K562 (cell line): ENCODE data around the gene SHC1. TPM values are rescaled to one million over a fixed set of nuclear protein-coding genes. Genes with fewer than 3 reads are reported as not detected.

Experiments
- CREBBP ChIP-seq: IDR thresholded peaks from one replicate; pipeline ENCODE4 v1.6.1; 2012; ENCODE audit warnings: low read depth, mild to moderate bottlenecking, control low read depth, inconsistent platforms, low read length
- E2F4 ChIP-seq: sonication (generic); formaldehyde crosslinking; IDR thresholded peaks from 2 replicates; pipeline ENCODE4 v1.8.0; 2022; ENCODE audit warnings: mild to moderate bottlenecking, low read depth, missing genetic modification reagents
- ERF ChIP-seq: fragments of 450-650 bp; formaldehyde crosslinking; IDR thresholded peaks from 2 replicates; pipeline ENCODE4 v1.4.0; 2020; ENCODE audit warnings: mild to moderate bottlenecking, mixed read lengths
- FOXK2 ChIP-seq, 2 experiments: fragments of 450-650 bp; IDR thresholded peaks in 1 of 2; conservative IDR thresholded peaks in 1 of 2; 2 replicates each; pipeline ENCODE4 v1.6.1; 2016; ENCODE audit warnings: low read depth in 2 of 2, mild to moderate bottlenecking in 1 of 2
- GTF2E2 ChIP-seq: fragments of 200-800 bp; sonication (Bioruptor generic); IDR thresholded peaks from 2 replicates; pipeline ENCODE4 v1.6.1; 2016; ENCODE audit warnings: missing genetic modification characterization, missing compliant biosample characterization
- HDAC1 ChIP-seq, 2 experiments: fragments of 450-650 bp; IDR thresholded peaks; 2 replicates each; pipeline ENCODE4 v1.6.1; 2016 to 2017; ENCODE audit warnings: inconsistent platforms in 1 of 2, mild to moderate bottlenecking in 1 of 2, moderate library complexity in 1 of 2
- KAT7 ChIP-seq: sonication (generic); formaldehyde crosslinking; IDR thresholded peaks from 2 replicates; pipeline ENCODE4 v1.8.0; 2022; ENCODE audit warnings: missing genetic modification reagents, mild to moderate bottlenecking, borderline replicate concordance
- MIER1 ChIP-seq: fragments of 450-650 bp; IDR thresholded peaks from 2 replicates; pipeline ENCODE4 v1.6.1; 2016; ENCODE audit warnings: antibody characterized with exemption, mild to moderate bottlenecking, low read depth
- MTA3 ChIP-seq: fragments of 450-650 bp; formaldehyde crosslinking; IDR thresholded peaks from 2 replicates; pipeline ENCODE4 v1.6.1; 2017; ENCODE audit warnings: mild to moderate bottlenecking, borderline replicate concordance
- MYNN ChIP-seq, 2 experiments: sonication (generic); formaldehyde crosslinking in 1 of 2; IDR thresholded peaks; 2 replicates each; pipeline versions ENCODE4 v1.5.0 to v1.6.1; 2016 to 2020; ENCODE audit warnings: antibody characterized with exemption in 1 of 2, missing genetic modification reagents in 1 of 2
- NONO ChIP-seq, 2 experiments: fragments of 200-400 bp in 1 of 2; fragments of 450-650 bp in 1 of 2; formaldehyde crosslinking in 1 of 2; IDR thresholded peaks; 2 replicates each; pipeline ENCODE4 v1.6.1; 2017; ENCODE audit warnings: low read depth in 2 of 2, mild to moderate bottlenecking in 2 of 2, moderate library complexity in 2 of 2, low read length in 1 of 2
- PBX2 ChIP-seq, 2 experiments: IDR thresholded peaks in 1 of 2; conservative IDR thresholded peaks in 1 of 2; 2 replicates each; pipeline ENCODE4 v1.6.1; 2016; ENCODE audit warnings: low read depth in 2 of 2, mild to moderate bottlenecking in 1 of 2, missing compliant biosample characterization in 1 of 2, missing genetic modification characterization in 1 of 2, moderate library complexity in 1 of 2
- POLR2G ChIP-seq: fragments of 200-400 bp; formaldehyde crosslinking; IDR thresholded peaks from 2 replicates; pipeline ENCODE4 v1.6.1; 2017; ENCODE audit warnings: low read depth, mild to moderate bottlenecking, antibody characterized with exemption, low read length, moderate library complexity
- RBM25 ChIP-seq: fragments of 200-400 bp; formaldehyde crosslinking; IDR thresholded peaks from 2 replicates; pipeline ENCODE4 v1.6.1; 2018; ENCODE audit warnings: low read length, low read depth, moderate library complexity; ENCODE audit not compliant: severe bottlenecking
- RNF2 ChIP-seq: sonication (generic); IDR thresholded peaks from 2 replicates; pipeline ENCODE4 v1.6.1; 2016
- TAF1 ChIP-seq: IDR thresholded peaks from 2 replicates; pipeline ENCODE4 v1.6.1; 2011; ENCODE audit warnings: mild to moderate bottlenecking, low read length, moderate library complexity; ENCODE audit not compliant: insufficient read depth, control insufficient read depth, severe bottlenecking; ENCODE audit errors: extremely low read depth
- YY1 ChIP-seq, 3 experiments: IDR thresholded peaks; 2 replicates each; pipeline ENCODE4 v1.6.1; 2011; ENCODE audit warnings: low read length in 2 of 3, mild to moderate bottlenecking in 2 of 3, moderate library complexity in 2 of 3, borderline replicate concordance in 1 of 3, control low read depth in 1 of 3, low read depth in 1 of 3; ENCODE audit not compliant: insufficient read depth in 3 of 3, insufficient replicate concordance in 2 of 3, control insufficient read depth in 1 of 3, insufficient read length in 1 of 3; ENCODE audit errors: extremely low read depth in 1 of 3
- ZBTB7A ChIP-seq: IDR thresholded peaks from 2 replicates; pipeline ENCODE4 v1.6.1; 2011; ENCODE audit warnings: low read depth, mild to moderate bottlenecking, low read length, moderate library complexity, borderline replicate concordance; ENCODE audit not compliant: control insufficient read depth
- polyA plus RNA-seq, 8 experiments: library from polyadenylated mRNA; depleted of rRNA in 4 of 8; stranded (reverse) in 5 of 8; unstranded in 3 of 8; fragments of >200 nt; fragmentation: Nextera tagmentation in 2 of 8; fragmentation: Illumina TruSeq in 1 of 8; extraction: Ambion mirVana in 2 of 8; extraction: Trizol in 1 of 8; gene quantifications; 2 replicates each; pipeline versions ENCODE4 v1.2.1 to v1.2.3, GENCODE V29; 2011 to 2014; ENCODE audit warnings: inconsistent platforms in 1 of 8, missing spikeins in 1 of 8
- total RNA-seq, 7 experiments: library from RNA; depleted of rRNA in 6 of 7; stranded (reverse); fragments of >200 nt in 6 of 7; fragmentation: Illumina TruSeq in 2 of 7; extraction: Trizol in 2 of 7; gene quantifications; 2 replicates each; pipeline versions ENCODE4 v1.2.1 to v1.2.3, GENCODE V29; 2011 to 2021; ENCODE audit warnings: low replicate concordance in 1 of 7
- TF ChIP-seq, protein P1 (sequence below), 3 experiments: fragments of 200-800 bp in 1 of 3; sonication (Bioruptor generic) in 1 of 3; sonication (generic) in 1 of 3; formaldehyde crosslinking in 1 of 3; IDR thresholded peaks; 2 replicates each; pipeline versions ENCODE4 v1.6.1 to v1.8.0; 2016 to 2022; ENCODE audit warnings: mild to moderate bottlenecking in 2 of 3, missing compliant biosample characterization in 2 of 3, missing genetic modification characterization in 2 of 3, missing genetic modification reagents in 1 of 3

The SHC1 gene
- total and polyA plus RNA-seq, 9 of the 15 experiments (the other 6 are each of a cell fraction or from before 2014, with no cell fraction given) = 4.1 to 113 (median 51.9) TPM

- no peak for TF ChIP-seq PBX2 (CRISPR knock-in tag; IDR thresholded peaks at IDR 0.05; ENCODE audit: low read depth)
- TF ChIP-seq PBX2 (tag; conservative IDR thresholded peaks at IDR 0.05; ENCODE audit: low read depth) = peak; percentile 31; the same call in 1 of the 2 replicates
- TF ChIP-seq POLR2G = peak; percentile 62; the same call in 1 of the 2 replicates
- TF ChIP-seq MIER1 = 0 out of 2 replicates have a peak, but pooled peaks have one; percentile 54
- no peak for TF ChIP-seq E2F4 (CRISPR knock-in tag)
- peak; percentile 61 to 81 for TF ChIP-seq FOXK2 (conservative IDR thresholded peaks at IDR 0.05 in 1 of 2, IDR thresholded peaks at IDR 0.05 in 1 of 2; ENCODE audit: low read depth in 2 of 2)
- peak in 2 of 3 experiments; percentile 67 to 76 for TF ChIP-seq YY1 (IDR thresholded peaks at IDR 0.05; ENCODE audit: borderline replicate concordance in 1 of 3, control insufficient read depth in 1 of 3, extremely low read depth in 1 of 3, insufficient read depth in 3 of 3, insufficient read length in 1 of 3, insufficient replicate concordance in 2 of 3, low read depth in 1 of 3, low read length in 2 of 3)
- peak; percentile 32; the same call in 1 of the 2 replicates for TF ChIP-seq GTF2E2 (tag)
- TF ChIP-seq TAF1 = peak; percentile 36
- TF ChIP-seq MTA3 = 0 out of 2 replicates have a peak, but pooled peaks have one; percentile 22
- 0 out of 4 replicates have a peak, but pooled peaks of 1 of the 2 experiments have one; percentile 16 for TF ChIP-seq HDAC1 (IDR thresholded peaks at IDR 0.05)
- peak; percentile 74 for TF ChIP-seq ZBTB7A
- no peak for TF ChIP-seq RBM25
- TF ChIP-seq CREBBP = no peak
- 0 out of 2 replicates have a peak, but pooled peaks have one; percentile 6 for TF ChIP-seq KAT7 (CRISPR knock-in tag)
- 0 out of 2 replicates have a peak, but pooled peaks have one; percentile 17 for TF ChIP-seq ERF
- no peak for TF ChIP-seq RNF2
- TF ChIP-seq, protein P1, sequence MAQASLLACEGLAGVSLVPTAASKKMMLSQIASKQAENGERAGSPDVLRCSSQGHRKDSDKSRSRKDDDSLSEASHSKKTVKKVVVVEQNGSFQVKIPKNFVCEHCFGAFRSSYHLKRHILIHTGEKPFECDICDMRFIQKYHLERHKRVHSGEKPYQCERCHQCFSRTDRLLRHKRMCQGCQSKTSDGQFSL (CRISPR knock-in tag; IDR thresholded peaks at IDR 0.05) = 0 out of 2 replicates have a peak, but pooled peaks have one; percentile 31
- TF ChIP-seq, protein P1 (tag; IDR thresholded peaks at IDR 0.05) = no peak
- TF ChIP-seq NONO (IDR thresholded peaks at IDR 0.05; ENCODE audit: low read depth in 2 of 2, low read length in 1 of 2) = 0 out of 4 replicates have a peak, but pooled peaks of 1 of the 2 experiments have one; percentile 10
- 0 out of 2 replicates have a peak, but pooled peaks have one; percentile 6 for TF ChIP-seq MYNN (IDR thresholded peaks at IDR 0.05)
- no peak for TF ChIP-seq MYNN (CRISPR knock-in tag; IDR thresholded peaks at IDR 0.05)
Observed at GRCh38 chr1:154975409-154976059, 5.0 kb upstream of the SHC1 start (continued).
